A673 (cell line): Measurements from ENCODE around the gene ELF1.

Source experiments
- EZH2 ChIP-seq: fragments of 200-600 bp; sonication (generic); IDR thresholded peaks from 2 replicates; pipeline ENCODE4 v1.6.1; 2017; ENCODE audit warnings: borderline replicate concordance, low read depth, mild to moderate bottlenecking, mixed read lengths, antibody characterized with exemption, low read length; ENCODE audit not compliant: poor library complexity, severe bottlenecking
- TF ChIP-seq, protein P1 (sequence below): fragments of 300-800, 200-600 bp; sonication (generic); conservative IDR thresholded peaks from 2 replicates; pipeline ENCODE4 v1.5.1; 2017; ENCODE audit warnings: low read depth, mild to moderate bottlenecking, antibody characterized with exemption, low read length, moderate library complexity, mixed read lengths

DNA sequence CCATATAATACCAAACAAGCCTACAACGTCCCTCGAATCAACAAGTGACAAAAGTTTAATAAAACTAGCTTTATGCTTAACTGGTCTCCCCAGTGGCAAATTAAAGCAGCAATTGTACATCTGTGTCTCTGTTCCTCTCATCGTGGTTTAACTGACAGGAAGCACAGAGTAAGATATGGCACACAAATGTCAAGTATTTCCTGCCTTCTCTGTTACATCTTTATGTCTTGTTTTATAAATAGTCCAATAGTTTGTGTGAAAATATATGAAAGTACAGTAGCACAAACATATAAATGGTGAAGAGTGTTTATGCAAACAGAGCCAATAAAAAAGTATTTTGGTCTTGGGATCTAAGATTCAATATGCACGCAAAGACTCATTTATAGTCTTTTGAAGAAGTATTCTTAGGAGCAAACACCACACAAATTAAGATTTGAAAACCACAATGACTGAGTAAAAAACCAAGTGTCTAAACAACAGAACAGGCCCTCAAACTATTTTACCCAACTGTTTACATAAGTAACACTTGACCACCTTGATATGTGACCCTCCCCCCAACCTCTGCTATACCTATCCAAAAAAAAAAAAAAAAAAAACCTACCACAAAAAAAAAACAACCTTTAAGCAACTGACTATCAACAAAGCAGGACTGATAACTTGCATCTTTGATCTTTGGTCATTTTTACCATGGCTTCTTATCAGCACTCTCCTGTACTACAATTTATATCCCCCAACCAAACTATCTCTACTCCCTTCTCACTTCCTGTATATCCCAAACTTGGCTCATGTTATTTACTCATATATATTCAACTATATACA is 14.0 kb downstream of the ELF1 start:
- TF ChIP-seq, protein P1, sequence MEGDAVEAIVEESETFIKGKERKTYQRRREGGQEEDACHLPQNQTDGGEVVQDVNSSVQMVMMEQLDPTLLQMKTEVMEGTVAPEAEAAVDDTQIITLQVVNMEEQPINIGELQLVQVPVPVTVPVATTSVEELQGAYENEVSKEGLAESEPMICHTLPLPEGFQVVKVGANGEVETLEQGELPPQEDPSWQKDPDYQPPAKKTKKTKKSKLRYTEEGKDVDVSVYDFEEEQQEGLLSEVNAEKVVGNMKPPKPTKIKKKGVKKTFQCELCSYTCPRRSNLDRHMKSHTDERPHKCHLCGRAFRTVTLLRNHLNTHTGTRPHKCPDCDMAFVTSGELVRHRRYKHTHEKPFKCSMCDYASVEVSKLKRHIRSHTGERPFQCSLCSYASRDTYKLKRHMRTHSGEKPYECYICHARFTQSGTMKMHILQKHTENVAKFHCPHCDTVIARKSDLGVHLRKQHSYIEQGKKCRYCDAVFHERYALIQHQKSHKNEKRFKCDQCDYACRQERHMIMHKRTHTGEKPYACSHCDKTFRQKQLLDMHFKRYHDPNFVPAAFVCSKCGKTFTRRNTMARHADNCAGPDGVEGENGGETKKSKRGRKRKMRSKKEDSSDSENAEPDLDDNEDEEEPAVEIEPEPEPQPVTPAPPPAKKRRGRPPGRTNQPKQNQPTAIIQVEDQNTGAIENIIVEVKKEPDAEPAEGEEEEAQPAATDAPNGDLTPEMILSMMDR: no peak
- TF ChIP-seq EZH2: no peak
